CD8-positive, alpha-beta memory T cell (primary cell): ENCODE measurements around the gene NAV3. TPM values are rescaled to one million over a fixed set of nuclear protein-coding genes. Genes with fewer than 3 reads are reported as not detected.

Experiments
- CTCF ChIA-PET: fragments of 350-600 bp; sonication (Branson Sonifier 250); formaldehyde crosslinking; loops from one replicate; lab custom pipeline; 2021; ENCODE audit warnings: antibody characterized with exemption; lab: Charles Lee
- POLR2A ChIA-PET: fragments of 350-600 bp; sonication (Branson Sonifier 250); formaldehyde crosslinking; loops from one replicate; lab custom pipeline; 2021; ENCODE audit warnings: antibody characterized with exemption; lab: Charles Lee
- DNase-seq, 5 donors: peaks; one replicate each; pipeline versions ENCODE4 v3.0.0 to v3.0.0-alpha.2; 2020 to 2022; ENCODE audit warnings: mixed read lengths in 1 of 5
- H3K27ac ChIP-seq: one replicate; pipeline ENCODE4 v1.7.0; 2013; ENCODE audit warnings: low read depth, mild to moderate bottlenecking, low read length, moderate library complexity
- H3K27me3 ChIP-seq: 2 replicates; pipeline ENCODE4 v1.7.0; 2013; ENCODE audit warnings: low read length, mild to moderate bottlenecking; ENCODE audit not compliant: insufficient read depth, poor library complexity, severe bottlenecking
- H3K36me3 ChIP-seq: 2 replicates; pipeline ENCODE4 v1.7.0; 2013; ENCODE audit warnings: mild to moderate bottlenecking, low read length, moderate library complexity; ENCODE audit not compliant: insufficient read depth
- H3K4me1 ChIP-seq: 2 replicates; pipeline ENCODE4 v1.7.0; 2013; ENCODE audit warnings: mild to moderate bottlenecking, low read length, moderate library complexity; ENCODE audit not compliant: insufficient read depth
- H3K4me3 ChIP-seq: 2 replicates; pipeline ENCODE4 v1.7.0; 2013; ENCODE audit warnings: mild to moderate bottlenecking, low read length
- H3K9me3 ChIP-seq: 2 replicates; pipeline ENCODE4 v1.7.0; 2013; ENCODE audit warnings: mild to moderate bottlenecking, low read length
- H3K27ac Mint-ChIP-seq, 8 donors: one replicate each; pipeline ENCODE4 v1.8.0; 2020 to 2021; ENCODE audit warnings: mixed read lengths in 8 of 8, mild to moderate bottlenecking in 6 of 8, inconsistent platforms in 3 of 8, moderate library complexity in 3 of 8
- H3K27me3 Mint-ChIP-seq, 2 donors: one replicate each; pipeline ENCODE4 v1.8.0; 2020 to 2021; ENCODE audit warnings: mixed read lengths in 2 of 2, mild to moderate bottlenecking in 1 of 2, moderate library complexity in 1 of 2
- H3K36me3 Mint-ChIP-seq, 3 donors: one replicate each; pipeline ENCODE4 v1.8.0; 2020 to 2021; ENCODE audit warnings: mixed read lengths in 3 of 3, inconsistent platforms in 1 of 3, mild to moderate bottlenecking in 1 of 3
- H3K4me1 Mint-ChIP-seq, 3 donors: one replicate each; pipeline ENCODE4 v1.8.0; 2020 to 2021; ENCODE audit warnings: mixed read lengths in 3 of 3, inconsistent platforms in 1 of 3, mild to moderate bottlenecking in 1 of 3
- H3K4me3 Mint-ChIP-seq, 7 donors: one replicate each; pipeline ENCODE4 v1.8.0; 2020 to 2021; ENCODE audit warnings: mixed read lengths in 7 of 7, mild to moderate bottlenecking in 6 of 7, moderate library complexity in 4 of 7, inconsistent platforms in 2 of 7
- H3K9me3 Mint-ChIP-seq, 5 donors: one replicate each; pipeline ENCODE4 v1.8.0; 2020 to 2022; ENCODE audit warnings: mixed read lengths in 5 of 5, mild to moderate bottlenecking in 3 of 5, moderate library complexity in 2 of 5, inconsistent platforms in 1 of 5
- polyA plus RNA-seq: library from polyadenylated mRNA; unstranded; fragments of 300-500 nt; fragmentation: Illumina TruSeq; gene quantifications from one replicate; pipeline ENCODE4 v1.2.3, GENCODE V29; 2021
- total RNA-seq, 2 experiments: library from RNA; stranded (reverse); gene quantifications; one replicate each; pipeline ENCODE4 v1.2.3, GENCODE V29; 2021

NAV3 gene
- total and polyA plus RNA-seq, 3 experiments from 2014 or later, result not detected

- H3K4me1 ChIP-seq, result no peaks in the 10 kb centered on the region
- no peak overlapping the region for H3K4me3 Mint-ChIP-seq
- peaks cover 2 to 18% (median 5%) of the 10 kb centered on the region in 5 donors for H3K9me3 Mint-ChIP-seq
- H3K36me3 ChIP-seq, result no peaks in the 10 kb centered on the region
- CTCF ChIA-PET, result no interaction called here
- no peak overlapping the region for H3K27ac ChIP-seq
- no peaks in the 10 kb centered on the region for H3K27me3 ChIP-seq
- no peak for DNase-seq
- no peak overlapping the region for H3K4me3 ChIP-seq
- no peak overlapping the region for H3K27ac Mint-ChIP-seq
- no peaks in the 10 kb centered on the region for H3K27me3 Mint-ChIP-seq
- H3K4me1 Mint-ChIP-seq, result no peaks in the 10 kb centered on the region
- H3K9me3 ChIP-seq, result no peaks in the 10 kb centered on the region
- no peaks in the 10 kb centered on the region for H3K36me3 Mint-ChIP-seq
- POLR2A ChIA-PET, result no interaction called here
Observed at GRCh38 chr12:77891518-77892147, 60.9 kb downstream of the NAV3 start.

- Histone ChIP-seq H3K27me3 (no peaks in the 10 kb centered on the region), H3K9me3 (no peaks in the 10 kb centered on the region), H3K4me3 (no peak overlapping the region), H3K27ac (no peak overlapping the region), H3K4me1 (no peaks in the 10 kb centered on the region), H3K36me3 (no peaks in the 10 kb centered on the region)
- H3K4me3 Mint-ChIP-seq, result no peak overlapping the region
- no peak overlapping the region for H3K27ac Mint-ChIP-seq
- CTCF ChIA-PET, result no interaction called here
- peaks cover 3 to 20% (median 6%) of the 10 kb centered on the region in 5 donors for H3K9me3 Mint-ChIP-seq
- POLR2A ChIA-PET, result no interaction called here
- no peaks in the 10 kb centered on the region for H3K4me1 Mint-ChIP-seq
- H3K27me3 Mint-ChIP-seq, result no peaks in the 10 kb centered on the region
- no peaks in the 10 kb centered on the region for H3K36me3 Mint-ChIP-seq
- DNase-seq, result no peak
Observed at GRCh38 chr12:77893918-77894317, 63.2 kb downstream of the NAV3 start.

DNA sequence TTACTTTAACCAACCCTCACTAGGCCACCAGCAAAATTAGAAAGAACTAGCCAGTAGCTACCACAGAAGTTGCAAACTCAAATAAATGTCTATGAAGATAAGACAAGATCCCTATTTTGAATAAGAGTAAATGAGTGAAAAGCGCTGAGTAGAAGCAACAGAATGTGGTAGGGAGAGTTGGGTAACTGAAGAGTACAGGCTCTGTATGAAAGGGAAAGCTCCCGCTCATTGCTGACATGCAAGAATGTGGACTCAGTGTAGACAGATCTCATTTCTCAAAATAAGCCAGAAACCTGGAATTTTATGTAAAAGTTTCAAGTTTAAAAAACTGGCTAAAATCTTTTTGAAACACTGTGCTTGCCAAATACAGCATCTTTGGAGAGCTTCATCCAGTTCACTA is 63.9 kb downstream of the NAV3 start:
- ChIA-PET CTCF (no interaction called here), POLR2A (no interaction called here)
- no peaks in the 10 kb centered on the region for H3K4me1 ChIP-seq
- Mint-ChIP-seq H3K36me3 (no peaks in the 10 kb centered on the region), H3K27me3 (no peaks in the 10 kb centered on the region), H3K27ac (no peak overlapping the region), H3K4me1 (no peaks in the 10 kb centered on the region), H3K9me3 (peaks cover 3 to 15% (median 6%) of the 10 kb centered on the region in 5 donors), H3K4me3 (no peak overlapping the region)
- no peak overlapping the region for H3K4me3 ChIP-seq
- DNase-seq, result no peak
- no peaks in the 10 kb centered on the region for H3K27me3 ChIP-seq
- H3K36me3 ChIP-seq, result no peaks in the 10 kb centered on the region
- no peak overlapping the region for H3K27ac ChIP-seq
- H3K9me3 ChIP-seq, result no peaks in the 10 kb centered on the region

DNA sequence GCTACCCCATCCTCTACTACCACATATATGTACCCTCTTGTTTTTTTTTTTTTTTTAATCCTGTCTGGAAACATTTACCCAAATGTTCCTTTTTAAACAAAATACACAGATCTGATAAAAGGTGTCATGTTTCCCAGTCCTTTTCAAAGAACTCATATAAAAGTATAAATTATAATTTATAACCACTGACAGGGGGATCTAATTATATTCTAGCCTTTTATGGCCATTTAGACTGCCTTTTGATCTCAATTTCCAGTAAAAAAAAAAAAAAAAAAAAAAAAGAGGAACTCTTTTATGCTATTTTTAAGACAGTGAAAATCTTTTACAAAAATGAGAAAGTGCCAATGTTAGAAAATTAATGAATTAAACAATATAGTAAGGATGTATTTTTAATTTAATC is 65.0 kb downstream of the NAV3 start:
- CTCF ChIA-PET, result no interaction called here

DNA sequence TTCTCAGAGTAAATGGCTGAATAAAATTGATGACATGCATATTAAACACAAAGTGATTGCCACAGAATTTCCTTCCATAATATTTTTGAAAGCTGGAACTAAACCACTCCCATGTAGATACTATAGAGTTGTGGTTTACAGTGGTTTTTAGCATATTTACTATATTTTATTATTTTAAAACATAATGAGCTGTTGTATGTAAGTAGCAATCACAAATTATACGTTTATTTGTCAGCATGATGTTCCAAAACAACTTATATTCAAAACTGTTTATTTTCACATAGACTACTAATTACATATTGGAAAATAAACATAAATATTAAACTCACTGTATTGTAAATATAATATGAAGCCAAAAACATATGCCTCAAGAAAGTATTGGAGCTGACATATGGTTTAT is 77.2 kb downstream of the NAV3 start:
- H3K9me3 Mint-ChIP-seq, result peaks cover 2 to 21% (median 10%) of the 10 kb centered on the region in 5 donors
- H3K36me3 ChIP-seq, result no peaks in the 10 kb centered on the region
- POLR2A ChIA-PET, result no interaction called here

More for the DNA sequence above, 65.0 kb downstream of the NAV3 start:
- Mint-ChIP-seq H3K9me3 (peaks cover 3 to 15% (median 6%) of the 10 kb centered on the region in 5 donors), H3K4me1 (no peaks in the 10 kb centered on the region), H3K27me3 (no peaks in the 10 kb centered on the region), H3K36me3 (no peaks in the 10 kb centered on the region), H3K27ac (no peak overlapping the region), H3K4me3 (no peak overlapping the region)
- Histone ChIP-seq H3K4me3 (no peak overlapping the region), H3K9me3 (no peaks in the 10 kb centered on the region), H3K36me3 (no peaks in the 10 kb centered on the region), H3K4me1 (no peaks in the 10 kb centered on the region), H3K27ac (no peak overlapping the region), H3K27me3 (no peaks in the 10 kb centered on the region)
- POLR2A ChIA-PET, result no interaction called here
- DNase-seq, result no peak

DNA sequence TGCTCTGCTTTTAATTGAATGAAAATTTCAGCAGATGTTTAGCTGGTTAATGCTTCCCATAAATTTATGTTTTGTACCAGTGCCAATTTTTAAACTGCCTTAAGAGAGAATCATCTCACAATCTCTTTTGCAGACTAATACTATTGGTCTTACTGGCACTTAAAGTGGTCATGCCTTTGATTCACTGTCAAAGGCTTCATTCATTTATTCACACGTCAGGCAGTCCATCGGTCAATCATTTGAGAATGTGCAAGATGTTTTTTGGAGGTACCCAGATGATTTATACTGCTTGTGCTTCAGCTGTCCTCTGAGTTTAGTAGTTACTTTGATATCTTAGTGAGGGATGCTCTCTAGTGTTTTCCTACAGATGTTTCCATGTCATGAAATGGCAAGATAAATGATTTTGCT is 83.4 kb downstream of the NAV3 start:
- no peaks in the 10 kb centered on the region for H3K4me1 Mint-ChIP-seq
- H3K36me3 Mint-ChIP-seq, result no peaks in the 10 kb centered on the region
- no peaks in the 10 kb centered on the region for H3K36me3 ChIP-seq
- POLR2A ChIA-PET, result no interaction called here
- CTCF ChIA-PET, result no interaction called here
- no peaks in the 10 kb centered on the region for H3K9me3 ChIP-seq
- no peak overlapping the region for H3K4me3 ChIP-seq
- H3K27me3 Mint-ChIP-seq, result peaks cover 0 to 2% of the 10 kb centered on the region in 2 donors
- peaks cover 5 to 27% (median 8%) of the 10 kb centered on the region in 5 donors for H3K9me3 Mint-ChIP-seq
- no peak overlapping the region for H3K27ac ChIP-seq
- no peaks in the 10 kb centered on the region for H3K4me1 ChIP-seq
- DNase-seq, result no peak
- no peaks in the 10 kb centered on the region for H3K27me3 ChIP-seq
- H3K27ac Mint-ChIP-seq, result no peak overlapping the region
- H3K4me3 Mint-ChIP-seq, result no peak overlapping the region

More for the DNA sequence above, 77.2 kb downstream of the NAV3 start:
- DNase-seq, result no peak
- H3K27ac ChIP-seq, result no peak overlapping the region
- H3K4me3 Mint-ChIP-seq, result no peak overlapping the region
- H3K27ac Mint-ChIP-seq, result no peak overlapping the region
- no peaks in the 10 kb centered on the region for H3K9me3 ChIP-seq
- no peaks in the 10 kb centered on the region for H3K27me3 ChIP-seq
- CTCF ChIA-PET, result interaction anchor here (0.9 kb wide), 1 partner anchor 9 kb away, joined by 3 read pairs; no protein-coding TSS in a partner anchor
- H3K4me1 ChIP-seq, result no peaks in the 10 kb centered on the region
- peaks cover 0 to 2% of the 10 kb centered on the region in 2 donors for H3K27me3 Mint-ChIP-seq
- no peaks in the 10 kb centered on the region for H3K4me1 Mint-ChIP-seq
- H3K36me3 Mint-ChIP-seq, result no peaks in the 10 kb centered on the region
- H3K4me3 ChIP-seq, result no peak overlapping the region

- no peaks in the 10 kb centered on the region for H3K36me3 Mint-ChIP-seq
- no peak overlapping the region for H3K27ac Mint-ChIP-seq
- H3K4me1 Mint-ChIP-seq, result no peaks in the 10 kb centered on the region
- H3K9me3 Mint-ChIP-seq, result peaks cover 3 to 30% (median 10%) of the 10 kb centered on the region in 5 donors
- H3K27me3 ChIP-seq, result no peaks in the 10 kb centered on the region
- no peak overlapping the region for H3K27ac ChIP-seq
- no peaks in the 10 kb centered on the region for H3K4me1 ChIP-seq
- ChIA-PET POLR2A (no interaction called here), CTCF (no interaction called here)
- no peaks in the 10 kb centered on the region for H3K36me3 ChIP-seq
- no peak overlapping the region for H3K4me3 ChIP-seq
- no peaks in the 10 kb centered on the region for H3K9me3 ChIP-seq
- no peak for DNase-seq
- no peak overlapping the region for H3K4me3 Mint-ChIP-seq
- no peaks in the 10 kb centered on the region for H3K27me3 Mint-ChIP-seq
Observed at GRCh38 chr12:77915071-77915600, 84.4 kb downstream of the NAV3 start.

- ChIA-PET POLR2A (no interaction called here), CTCF (no interaction called here)
- no peaks in the 10 kb centered on the region for H3K36me3 Mint-ChIP-seq
- Histone ChIP-seq H3K36me3 (no peaks in the 10 kb centered on the region), H3K27ac (no peak overlapping the region), H3K4me1 (no peaks in the 10 kb centered on the region), H3K4me3 (no peak overlapping the region), H3K9me3 (no peaks in the 10 kb centered on the region), H3K27me3 (no peaks in the 10 kb centered on the region)
- H3K4me3 Mint-ChIP-seq, result no peak overlapping the region
- H3K27ac Mint-ChIP-seq, result no peak overlapping the region
- no peak for DNase-seq
- H3K27me3 Mint-ChIP-seq, result no peaks in the 10 kb centered on the region
- no peaks in the 10 kb centered on the region for H3K4me1 Mint-ChIP-seq
- peaks cover 0 to 24% (median 10%) of the 10 kb centered on the region in 5 donors for H3K9me3 Mint-ChIP-seq
Observed at GRCh38 chr12:77916276-77916675, 85.6 kb downstream of the NAV3 start.
